Measurements from ENCODE around the gene LDLRAD1.
A peak's percentile ranks its signal among the peaks of the same experiment; 100 is the strongest.
"Not testable (repeated sequence)": the region's sequence is repeated elsewhere in the genome, so short reads cannot be mapped to it uniquely, and the experiment has no call there.

LDLRAD1 gene

DNA sequence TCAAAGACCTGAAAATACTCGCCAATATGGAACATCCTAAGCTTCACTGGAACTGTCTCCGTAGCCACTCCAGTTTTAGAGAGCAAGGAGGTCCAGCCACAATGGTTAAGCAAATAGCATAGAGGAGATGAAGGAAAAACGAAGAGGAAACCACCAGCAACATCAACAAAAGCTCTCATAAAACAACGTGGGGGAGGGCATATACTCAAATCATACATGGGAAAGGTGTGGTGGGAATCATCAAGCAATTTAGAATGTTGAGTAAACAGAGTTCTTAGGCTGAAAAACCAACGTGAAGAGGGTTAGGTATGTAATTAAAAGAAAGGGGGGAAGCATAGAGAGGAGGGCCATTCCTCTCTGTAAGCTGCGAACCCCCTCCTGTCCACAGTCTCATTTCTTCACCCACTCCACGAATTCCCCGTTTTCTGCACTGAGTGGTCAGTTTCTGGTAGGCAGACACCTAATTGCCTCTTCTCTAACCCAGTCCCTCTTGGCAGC lies 34.0 kb upstream of the LDLRAD1 start (continued):
- TF ChIP-seq, protein P1, sequence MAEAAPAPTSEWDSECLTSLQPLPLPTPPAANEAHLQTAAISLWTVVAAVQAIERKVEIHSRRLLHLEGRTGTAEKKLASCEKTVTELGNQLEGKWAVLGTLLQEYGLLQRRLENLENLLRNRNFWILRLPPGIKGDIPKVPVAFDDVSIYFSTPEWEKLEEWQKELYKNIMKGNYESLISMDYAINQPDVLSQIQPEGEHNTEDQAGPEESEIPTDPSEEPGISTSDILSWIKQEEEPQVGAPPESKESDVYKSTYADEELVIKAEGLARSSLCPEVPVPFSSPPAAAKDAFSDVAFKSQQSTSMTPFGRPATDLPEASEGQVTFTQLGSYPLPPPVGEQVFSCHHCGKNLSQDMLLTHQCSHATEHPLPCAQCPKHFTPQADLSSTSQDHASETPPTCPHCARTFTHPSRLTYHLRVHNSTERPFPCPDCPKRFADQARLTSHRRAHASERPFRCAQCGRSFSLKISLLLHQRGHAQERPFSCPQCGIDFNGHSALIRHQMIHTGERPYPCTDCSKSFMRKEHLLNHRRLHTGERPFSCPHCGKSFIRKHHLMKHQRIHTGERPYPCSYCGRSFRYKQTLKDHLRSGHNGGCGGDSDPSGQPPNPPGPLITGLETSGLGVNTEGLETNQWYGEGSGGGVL (tag by site-specific recombination; IDR thresholded peaks at IDR 0.05) = peak; percentile 64
- no peak for TF ChIP-seq ZNF701 (tag by site-specific recombination; IDR thresholded peaks at IDR 0.05)
- TF ChIP-seq, protein P2, sequence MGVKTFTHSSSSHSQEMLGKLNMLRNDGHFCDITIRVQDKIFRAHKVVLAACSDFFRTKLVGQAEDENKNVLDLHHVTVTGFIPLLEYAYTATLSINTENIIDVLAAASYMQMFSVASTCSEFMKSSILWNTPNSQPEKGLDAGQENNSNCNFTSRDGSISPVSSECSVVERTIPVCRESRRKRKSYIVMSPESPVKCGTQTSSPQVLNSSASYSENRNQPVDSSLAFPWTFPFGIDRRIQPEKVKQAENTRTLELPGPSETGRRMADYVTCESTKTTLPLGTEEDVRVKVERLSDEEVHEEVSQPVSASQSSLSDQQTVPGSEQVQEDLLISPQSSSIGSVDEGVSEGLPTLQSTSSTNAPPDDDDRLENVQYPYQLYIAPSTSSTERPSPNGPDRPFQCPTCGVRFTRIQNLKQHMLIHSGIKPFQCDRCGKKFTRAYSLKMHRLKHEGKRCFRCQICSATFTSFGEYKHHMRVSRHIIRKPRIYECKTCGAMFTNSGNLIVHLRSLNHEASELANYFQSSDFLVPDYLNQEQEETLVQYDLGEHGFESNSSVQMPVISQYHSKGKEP (tag by site-specific recombination; IDR thresholded peaks at IDR 0.05) = no peak
- no peak for TF ChIP-seq HOXC10 (CRISPR knock-in tag; IDR thresholded peaks at IDR 0.05)
- TF ChIP-seq ZEB2 (tag by site-specific recombination; IDR thresholded peaks at IDR 0.05) = no peak
- TF ChIP-seq, protein P3, sequence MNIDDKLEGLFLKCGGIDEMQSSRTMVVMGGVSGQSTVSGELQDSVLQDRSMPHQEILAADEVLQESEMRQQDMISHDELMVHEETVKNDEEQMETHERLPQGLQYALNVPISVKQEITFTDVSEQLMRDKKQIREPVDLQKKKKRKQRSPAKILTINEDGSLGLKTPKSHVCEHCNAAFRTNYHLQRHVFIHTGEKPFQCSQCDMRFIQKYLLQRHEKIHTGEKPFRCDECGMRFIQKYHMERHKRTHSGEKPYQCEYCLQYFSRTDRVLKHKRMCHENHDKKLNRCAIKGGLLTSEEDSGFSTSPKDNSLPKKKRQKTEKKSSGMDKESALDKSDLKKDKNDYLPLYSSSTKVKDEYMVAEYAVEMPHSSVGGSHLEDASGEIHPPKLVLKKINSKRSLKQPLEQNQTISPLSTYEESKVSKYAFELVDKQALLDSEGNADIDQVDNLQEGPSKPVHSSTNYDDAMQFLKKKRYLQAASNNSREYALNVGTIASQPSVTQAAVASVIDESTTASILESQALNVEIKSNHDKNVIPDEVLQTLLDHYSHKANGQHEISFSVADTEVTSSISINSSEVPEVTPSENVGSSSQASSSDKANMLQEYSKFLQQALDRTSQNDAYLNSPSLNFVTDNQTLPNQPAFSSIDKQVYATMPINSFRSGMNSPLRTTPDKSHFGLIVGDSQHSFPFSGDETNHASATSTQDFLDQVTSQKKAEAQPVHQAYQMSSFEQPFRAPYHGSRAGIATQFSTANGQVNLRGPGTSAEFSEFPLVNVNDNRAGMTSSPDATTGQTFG (tag by site-specific recombination; IDR thresholded peaks at IDR 0.05; ENCODE audit: borderline replicate concordance) = no peak
- TF ChIP-seq ZNF140 (tag by site-specific recombination; IDR thresholded peaks at IDR 0.05) = no peak
- TF ChIP-seq PRDM1 (tag by site-specific recombination; IDR thresholded peaks at IDR 0.05) = peak; percentile 63; the same call in 1 of the 2 replicates
- no peak for TF ChIP-seq ZNF146 (tag by site-specific recombination; IDR thresholded peaks at IDR 0.05)
- no peak for TF ChIP-seq KLF9 (tag by site-specific recombination; IDR thresholded peaks at IDR 0.05; ENCODE audit: low read depth)
- no peak for TF ChIP-seq SP3 (tag by site-specific recombination; IDR thresholded peaks at IDR 0.05)
- TF ChIP-seq, protein P4, sequence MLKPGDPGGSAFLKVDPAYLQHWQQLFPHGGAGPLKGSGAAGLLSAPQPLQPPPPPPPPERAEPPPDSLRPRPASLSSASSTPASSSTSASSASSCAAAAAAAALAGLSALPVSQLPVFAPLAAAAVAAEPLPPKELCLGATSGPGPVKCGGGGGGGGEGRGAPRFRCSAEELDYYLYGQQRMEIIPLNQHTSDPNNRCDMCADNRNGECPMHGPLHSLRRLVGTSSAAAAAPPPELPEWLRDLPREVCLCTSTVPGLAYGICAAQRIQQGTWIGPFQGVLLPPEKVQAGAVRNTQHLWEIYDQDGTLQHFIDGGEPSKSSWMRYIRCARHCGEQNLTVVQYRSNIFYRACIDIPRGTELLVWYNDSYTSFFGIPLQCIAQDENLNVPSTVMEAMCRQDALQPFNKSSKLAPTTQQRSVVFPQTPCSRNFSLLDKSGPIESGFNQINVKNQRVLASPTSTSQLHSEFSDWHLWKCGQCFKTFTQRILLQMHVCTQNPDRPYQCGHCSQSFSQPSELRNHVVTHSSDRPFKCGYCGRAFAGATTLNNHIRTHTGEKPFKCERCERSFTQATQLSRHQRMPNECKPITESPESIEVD (tag by site-specific recombination; IDR thresholded peaks at IDR 0.05) = peak; percentile 65; the same call in 1 of the 2 replicates
- TF ChIP-seq SCRT2 (tag by site-specific recombination; IDR thresholded peaks at IDR 0.05) = no peak
- no peak for TF ChIP-seq ZNF623 (tag by site-specific recombination; IDR thresholded peaks at IDR 0.05)
- TF ChIP-seq, protein P5, sequence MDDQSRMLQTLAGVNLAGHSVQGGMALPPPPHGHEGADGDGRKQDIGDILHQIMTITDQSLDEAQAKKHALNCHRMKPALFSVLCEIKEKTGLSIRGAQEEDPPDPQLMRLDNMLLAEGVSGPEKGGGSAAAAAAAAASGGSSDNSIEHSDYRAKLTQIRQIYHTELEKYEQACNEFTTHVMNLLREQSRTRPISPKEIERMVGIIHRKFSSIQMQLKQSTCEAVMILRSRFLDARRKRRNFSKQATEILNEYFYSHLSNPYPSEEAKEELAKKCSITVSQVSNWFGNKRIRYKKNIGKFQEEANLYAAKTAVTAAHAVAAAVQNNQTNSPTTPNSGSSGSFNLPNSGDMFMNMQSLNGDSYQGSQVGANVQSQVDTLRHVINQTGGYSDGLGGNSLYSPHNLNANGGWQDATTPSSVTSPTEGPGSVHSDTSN (CRISPR knock-in tag; IDR thresholded peaks at IDR 0.05) = no peak
- no peak for TF ChIP-seq ZNF335 (tag by site-specific recombination; conservative IDR thresholded peaks at IDR 0.05)
- TF ChIP-seq, protein P6, sequence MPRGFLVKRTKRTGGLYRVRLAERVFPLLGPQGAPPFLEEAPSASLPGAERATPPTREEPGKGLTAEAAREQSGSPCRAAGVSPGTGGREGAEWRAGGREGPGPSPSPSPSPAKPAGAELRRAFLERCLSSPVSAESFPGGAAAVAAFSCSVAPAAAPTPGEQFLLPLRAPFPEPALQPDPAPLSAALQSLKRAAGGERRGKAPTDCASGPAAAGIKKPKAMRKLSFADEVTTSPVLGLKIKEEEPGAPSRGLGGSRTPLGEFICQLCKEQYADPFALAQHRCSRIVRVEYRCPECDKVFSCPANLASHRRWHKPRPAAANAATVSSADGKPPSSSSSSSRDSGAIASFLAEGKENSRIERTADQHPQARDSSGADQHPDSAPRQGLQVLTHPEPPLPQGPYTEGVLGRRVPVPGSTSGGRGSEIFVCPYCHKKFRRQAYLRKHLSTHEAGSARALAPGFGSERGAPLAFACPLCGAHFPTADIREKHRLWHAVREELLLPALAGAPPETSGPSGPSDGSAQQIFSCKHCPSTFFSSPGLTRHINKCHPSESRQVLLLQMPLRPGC (tag by site-specific recombination; IDR thresholded peaks at IDR 0.05) = no peak

DNA sequence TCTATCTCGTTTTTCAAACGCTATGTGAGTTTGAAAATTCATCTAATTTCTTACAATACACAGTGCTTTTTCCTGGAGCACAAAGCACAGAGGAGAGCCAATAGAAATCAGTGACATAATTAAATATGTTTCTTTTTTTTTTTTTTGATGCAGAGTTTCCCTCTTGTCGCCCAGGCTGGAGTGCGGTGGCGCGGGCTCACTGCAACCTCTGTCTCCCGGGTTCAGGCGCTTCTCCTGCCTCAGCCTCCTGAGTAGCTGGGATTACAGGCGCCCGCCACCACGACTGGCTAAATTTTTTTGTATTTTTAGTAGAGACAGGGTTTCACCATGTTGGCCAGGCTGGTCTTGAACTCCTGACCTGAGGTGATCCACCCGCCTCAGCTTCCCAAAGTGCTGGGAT lies 32.4 kb upstream of the LDLRAD1 start:
- H3K4me3 ChIP-seq (ENCODE audit: low read depth, low read length); H3K9me3 ChIP-seq (ENCODE audit: control insufficient read depth, insufficient read depth, low read depth, low read length); H3K36me3 ChIP-seq (ENCODE audit: control insufficient read depth in 2 of 2, insufficient read depth in 1 of 2, low read length in 2 of 2); H3K27ac ChIP-seq (ENCODE audit: extremely low read depth, low read depth, low read length): not testable (repeated sequence)
- CTCF ChIA-PET = interaction anchor here (1.3 kb wide), 1 partner anchor 190 kb away, joined by 4 read pairs; no protein-coding TSS in a partner anchor
- POLR2A ChIA-PET = interaction anchor here (3.7 kb wide), 1 partner anchor 105 kb away, joined by 20 read pairs; the partner anchor contains the start of genes IFT25 and LRRC42
- peaks cover 15% of the 10 kb centered on the region for H3K4me1 ChIP-seq (ENCODE audit: control insufficient read depth, insufficient read depth, low read length)

Data from HEK293 (cell line).